ENCODE measurements around the gene RSPH10B.
"Not testable (repeated sequence)": the region's sequence is repeated elsewhere in the genome, so short reads cannot be mapped to it uniquely, and the experiment has no call there.

Gene RSPH10B

GRCh38 chr7:5970347-5970911, at the start of gene RSPH10B:
RSPH10B (minus strand) TSS chr7:5970689; CDS start chr7:5967116, 3,573 bp downstream.
- not testable (repeated sequence) for H3K36me3 ChIP-seq (ENCODE audit: control insufficient read depth, insufficient read depth, low read length); H3K27me3 ChIP-seq (ENCODE audit: control insufficient read depth, insufficient read depth, low read length); H3K4me3 ChIP-seq (ENCODE audit: low read length); H3K27ac ChIP-seq (ENCODE audit: low read depth, low read length); H3K9ac ChIP-seq (ENCODE audit: low read length); H3K4me1 ChIP-seq (ENCODE audit: control insufficient read depth, insufficient read depth, low read length)

- Histone ChIP-seq H3K27ac (ENCODE audit: low read depth, low read length) (peak overlapping the region; percentile 72), H3K4me1 (ENCODE audit: control insufficient read depth, insufficient read depth, low read length) (peaks cover 7% of the 10 kb centered on the region), H3K36me3 (ENCODE audit: control insufficient read depth, insufficient read depth, low read length) (peaks cover 18% of the 10 kb centered on the region), H3K4me3 (ENCODE audit: low read length) (no peak overlapping the region), H3K9ac (ENCODE audit: low read length) (no peak overlapping the region), H3K27me3 (ENCODE audit: control insufficient read depth, insufficient read depth, low read length) (no peaks in the 10 kb centered on the region)
Measured at GRCh38 chr7:6016653-6016966, 46.1 kb upstream of the RSPH10B start.

GRCh38 chr7:6015917-6016652, 45.6 kb upstream of the RSPH10B start:
- Histone ChIP-seq H3K4me1 (ENCODE audit: control insufficient read depth, insufficient read depth, low read length) (peaks cover 7% of the 10 kb centered on the region), H3K4me3 (ENCODE audit: low read length) (no peak overlapping the region), H3K9ac (ENCODE audit: low read length) (no peak overlapping the region), H3K36me3 (ENCODE audit: control insufficient read depth, insufficient read depth, low read length) (peaks cover 18% of the 10 kb centered on the region), H3K27me3 (ENCODE audit: control insufficient read depth, insufficient read depth, low read length) (no peaks in the 10 kb centered on the region), H3K27ac (ENCODE audit: low read depth, low read length) (peak overlapping the region; percentile 72)

- Histone ChIP-seq H3K9ac (ENCODE audit: low read length) (no peak overlapping the region), H3K4me1 (ENCODE audit: control insufficient read depth, insufficient read depth, low read length) (peaks cover 10% of the 10 kb centered on the region), H3K36me3 (ENCODE audit: control insufficient read depth, insufficient read depth, low read length) (peaks cover 12% of the 10 kb centered on the region), H3K4me3 (ENCODE audit: low read length) (no peak overlapping the region), H3K27ac (ENCODE audit: low read depth, low read length) (peak overlapping the region; percentile 27), H3K27me3 (ENCODE audit: control insufficient read depth, insufficient read depth, low read length) (no peaks in the 10 kb centered on the region)
Measured at GRCh38 chr7:6012355-6013104, 42.0 kb upstream of the RSPH10B start.

- Histone ChIP-seq H3K36me3 (ENCODE audit: control insufficient read depth, insufficient read depth, low read length) (peaks cover 6% of the 10 kb centered on the region), H3K27ac (ENCODE audit: low read depth, low read length) (peak overlapping the region; percentile 27), H3K27me3 (ENCODE audit: control insufficient read depth, insufficient read depth, low read length) (no peaks in the 10 kb centered on the region), H3K4me1 (ENCODE audit: control insufficient read depth, insufficient read depth, low read length) (peaks cover 9% of the 10 kb centered on the region), H3K4me3 (ENCODE audit: low read length) (no peak overlapping the region), H3K9ac (ENCODE audit: low read length) (no peak overlapping the region)
Measured at GRCh38 chr7:6011541-6011940, 41.1 kb upstream of the RSPH10B start.

- not testable (repeated sequence) for H3K9ac ChIP-seq (ENCODE audit: low read length); H3K36me3 ChIP-seq (ENCODE audit: control insufficient read depth, insufficient read depth, low read length); H3K4me3 ChIP-seq (ENCODE audit: low read length); H3K27me3 ChIP-seq (ENCODE audit: control insufficient read depth, insufficient read depth, low read length); H3K4me1 ChIP-seq (ENCODE audit: control insufficient read depth, insufficient read depth, low read length); H3K27ac ChIP-seq (ENCODE audit: low read depth, low read length)
Measured at GRCh38 chr7:6010370-6010769, 39.9 kb upstream of the RSPH10B start.

- H3K4me3 ChIP-seq (ENCODE audit: low read length), result peak within 1 kb of the TSS; percentile 95
- peak within 1 kb of the TSS; percentile 80 for H3K9ac ChIP-seq (ENCODE audit: low read length)
- peaks cover 2% of the 10 kb centered on the region for H3K4me1 ChIP-seq (ENCODE audit: control insufficient read depth, insufficient read depth, low read length)
- H3K27ac ChIP-seq (ENCODE audit: low read depth, low read length), result peak within 1 kb of the TSS; percentile 96
- no peaks in the 10 kb centered on the region for H3K27me3 ChIP-seq (ENCODE audit: control insufficient read depth, insufficient read depth, low read length)
- H3K36me3 ChIP-seq (ENCODE audit: control insufficient read depth, insufficient read depth, low read length), result no peaks in the 10 kb centered on the region
Measured at GRCh38 chr7:6008668-6009611, 38.5 kb upstream of the RSPH10B start, which contains the start of the genes AIMP2 and PMS2. AIMP2 (plus strand) TSS chr7:6009272; CDS start chr7:6009364, 92 bp downstream. PMS2 (minus strand) TSS chr7:6009049; CDS start chr7:6009019, 30 bp downstream.

GRCh38 chr7:6007835-6008590, 37.5 kb upstream of the RSPH10B start:
- H3K27ac ChIP-seq (ENCODE audit: low read depth, low read length); H3K9ac ChIP-seq (ENCODE audit: low read length); H3K36me3 ChIP-seq (ENCODE audit: control insufficient read depth, insufficient read depth, low read length); H3K27me3 ChIP-seq (ENCODE audit: control insufficient read depth, insufficient read depth, low read length); H3K4me1 ChIP-seq (ENCODE audit: control insufficient read depth, insufficient read depth, low read length): not testable (repeated sequence)
- peak overlapping the region; percentile 95 for H3K4me3 ChIP-seq (ENCODE audit: low read length)

- Histone ChIP-seq H3K4me1 (ENCODE audit: control insufficient read depth, insufficient read depth, low read length) (peaks cover 2% of the 10 kb centered on the region), H3K27me3 (ENCODE audit: control insufficient read depth, insufficient read depth, low read length) (no peaks in the 10 kb centered on the region), H3K9ac (ENCODE audit: low read length) (no peak overlapping the region), H3K4me3 (ENCODE audit: low read length) (no peak overlapping the region), H3K36me3 (ENCODE audit: control insufficient read depth, insufficient read depth, low read length) (no peaks in the 10 kb centered on the region), H3K27ac (ENCODE audit: low read depth, low read length) (no peak overlapping the region)
Measured at GRCh38 chr7:6007386-6007785, 36.9 kb upstream of the RSPH10B start.

- H3K36me3 ChIP-seq (ENCODE audit: control insufficient read depth, insufficient read depth, low read length), result peaks cover 9% of the 10 kb centered on the region
- H3K27me3 ChIP-seq (ENCODE audit: control insufficient read depth, insufficient read depth, low read length), result no peaks in the 10 kb centered on the region
- peaks cover 4% of the 10 kb centered on the region for H3K4me1 ChIP-seq (ENCODE audit: control insufficient read depth, insufficient read depth, low read length)
- no peak overlapping the region for H3K27ac ChIP-seq (ENCODE audit: low read depth, low read length)
- no peak overlapping the region for H3K4me3 ChIP-seq (ENCODE audit: low read length)
- H3K9ac ChIP-seq (ENCODE audit: low read length), result no peak overlapping the region
Measured at GRCh38 chr7:5997210-5997808, 26.8 kb upstream of the RSPH10B start.

- not testable (repeated sequence) for H3K27ac ChIP-seq (ENCODE audit: low read depth, low read length); H3K4me3 ChIP-seq (ENCODE audit: low read length); H3K9ac ChIP-seq (ENCODE audit: low read length); H3K27me3 ChIP-seq (ENCODE audit: control insufficient read depth, insufficient read depth, low read length); H3K36me3 ChIP-seq (ENCODE audit: control insufficient read depth, insufficient read depth, low read length); H3K4me1 ChIP-seq (ENCODE audit: control insufficient read depth, insufficient read depth, low read length)
Measured at GRCh38 chr7:5987061-5987460, 16.6 kb upstream of the RSPH10B start.
